Bone marrow (tissue), 2 donors: ENCODE results near the gene ACAP2.

Source experiments
- DNase-seq, 2 donors: peaks; one replicate each; lab custom pipeline; 2025; lab: John Stamatoyannopoulos, UW

The ACAP2 gene

GRCh38 chr3:195259475-195260279, 183.1 kb downstream of the ACAP2 start:
- peak; percentile 78 to 83 for DNase-seq

GRCh38 chr3:195259154-195259474, 183.7 kb downstream of the ACAP2 start:
- DNase-seq = no peak

GRCh38 chr3:195258449-195259153, 184.2 kb downstream of the ACAP2 start:
- DNase-seq = no peak

- DNase-seq = no peak
These were observed 185.1 kb downstream of the ACAP2 start for GRCh38 chr3:195257454-195258448.

- DNase-seq = no peak
These were observed 186.0 kb downstream of the ACAP2 start for GRCh38 chr3:195256639-195257453.

GRCh38 chr3:195255571-195256501, 187.0 kb downstream of the ACAP2 start:
- no peak for DNase-seq

GRCh38 chr3:195255176-195255500, 187.7 kb downstream of the ACAP2 start:
- no peak for DNase-seq

- no peak for DNase-seq
These were observed 188.2 kb downstream of the ACAP2 start for GRCh38 chr3:195254454-195255175.

- DNase-seq = no peak
These were observed 188.8 kb downstream of the ACAP2 start for GRCh38 chr3:195253923-195254432.

GRCh38 chr3:195251336-195252065, 191.3 kb downstream of the ACAP2 start:
- DNase-seq = no peak

- DNase-seq = peak in 1 of 2 donors; percentile 62
These were observed 192.2 kb downstream of the ACAP2 start for GRCh38 chr3:195250473-195251251.

- no peak for DNase-seq
These were observed 192.9 kb downstream of the ACAP2 start for GRCh38 chr3:195249858-195250464.

- DNase-seq = no peak
These were observed 193.6 kb downstream of the ACAP2 start for GRCh38 chr3:195249057-195249770.

GRCh38 chr3:195248281-195248680, 194.5 kb downstream of the ACAP2 start:
- no peak for DNase-seq

- no peak for DNase-seq
These were observed 195.0 kb downstream of the ACAP2 start for GRCh38 chr3:195247863-195248189.

- DNase-seq = no peak
These were observed 195.5 kb downstream of the ACAP2 start for GRCh38 chr3:195247086-195247862.
